DND-41 (cell line): ENCODE results near the gene PAPLN.

Source experiments
- ATAC-seq: fragments of 200-7000 bp; cut with Tn5 transposase; 3 replicates; pipeline ENCODE4 v1.9.1; 2021; ENCODE audit warnings: low read depth; ENCODE audit not compliant: insufficient read depth
- DNase-seq: peaks from one replicate; pipeline ENCODE4 v3.0.0-alpha.2; 2020
- H2AFZ ChIP-seq: 2 replicates; pipeline ENCODE4 v1.6.0; 2012; ENCODE audit warnings: low read depth, low read length
- H3K27ac ChIP-seq: 2 replicates; pipeline ENCODE4 v1.5.1; 2012; ENCODE audit warnings: low read length, inconsistent platforms
- H3K27me3 ChIP-seq: fragments of 200-600 bp; sonication (generic); 2 replicates; pipeline ENCODE4 v1.6.0; 2012; ENCODE audit warnings: low read length, mild to moderate bottlenecking, inconsistent platforms; ENCODE audit not compliant: insufficient read depth, poor library complexity
- H3K36me3 ChIP-seq: 2 replicates; pipeline ENCODE4 v1.5.1; 2012; ENCODE audit warnings: low read length, inconsistent platforms; ENCODE audit not compliant: insufficient read depth
- H3K4me1 ChIP-seq: 2 replicates; pipeline ENCODE4 v1.5.1; 2012; ENCODE audit warnings: mild to moderate bottlenecking, low read length; ENCODE audit not compliant: insufficient read depth
- H3K4me2 ChIP-seq: 2 replicates; pipeline ENCODE4 v1.6.0; 2012; ENCODE audit warnings: mild to moderate bottlenecking, moderate library complexity, low read length, inconsistent platforms; ENCODE audit not compliant: insufficient read depth
- H3K4me3 ChIP-seq, 2 experiments: fragments of 200-600 bp in 1 of 2; shearing (Covaris generic) in 1 of 2; 2 replicates each; pipeline ENCODE4 v1.5.1; 2012 to 2016; ENCODE audit warnings: inconsistent platforms in 2 of 2, low read length in 2 of 2, mild to moderate bottlenecking in 2 of 2, low read depth in 1 of 2, moderate library complexity in 1 of 2
- H3K79me2 ChIP-seq: 2 replicates; pipeline ENCODE4 v1.6.0; 2012; ENCODE audit warnings: low read length, inconsistent platforms; ENCODE audit not compliant: insufficient read depth
- H3K9ac ChIP-seq: 2 replicates; pipeline ENCODE4 v1.6.0; 2012; ENCODE audit warnings: low read depth, mild to moderate bottlenecking, inconsistent platforms, low read length, moderate library complexity
- H3K9me3 ChIP-seq: 2 replicates; pipeline ENCODE4 v1.5.1; 2012; ENCODE audit warnings: low read length, moderate library complexity, mild to moderate bottlenecking, inconsistent platforms; ENCODE audit not compliant: insufficient read depth, severe bottlenecking
- H4K20me1 ChIP-seq: 2 replicates; pipeline ENCODE4 v1.6.0; 2012; ENCODE audit warnings: low read length; ENCODE audit not compliant: insufficient read depth
- EZH2 ChIP-seq: IDR thresholded peaks from 3 replicates; pipeline ENCODE4 v1.6.1; 2012; ENCODE audit warnings: borderline replicate concordance, low read depth, mild to moderate bottlenecking, moderate library complexity, low read length, inconsistent platforms; ENCODE audit not compliant: severe bottlenecking
- TF ChIP-seq, protein P1 (sequence below): IDR thresholded peaks from 2 replicates; pipeline ENCODE4 v1.5.1; 2012; ENCODE audit warnings: borderline replicate concordance, low read length, moderate library complexity, mild to moderate bottlenecking; ENCODE audit not compliant: poor library complexity, severe bottlenecking; ENCODE audit errors: extremely low read depth

Gene PAPLN

DNA sequence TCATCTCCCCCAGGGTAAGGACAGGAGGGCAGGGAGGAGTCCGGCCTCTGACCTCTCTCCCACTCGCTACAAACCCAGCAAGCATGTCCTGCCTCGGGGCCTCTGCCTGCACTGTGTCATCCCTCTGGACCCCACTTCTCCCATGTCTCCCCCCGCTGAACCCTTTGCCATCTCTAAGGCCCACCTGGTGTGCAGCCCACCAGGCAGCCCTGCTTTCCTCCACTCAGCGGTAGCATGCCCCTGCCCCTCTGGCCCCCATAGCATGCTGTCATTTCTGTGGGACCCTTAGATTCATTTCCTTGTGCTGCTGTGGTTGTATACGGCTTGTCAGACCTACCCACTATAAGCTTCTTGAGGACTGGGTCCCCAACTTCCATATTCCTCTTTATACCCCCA is 17.7 kb downstream of the PAPLN start:
- DNase-seq (no peak), ATAC-seq (no peak)
- no peaks in the 10 kb centered on the region for H3K9me3 ChIP-seq
- H3K4me3 ChIP-seq, result no peak overlapping the region
- no peaks in the 10 kb centered on the region; the same call in 1 of the 2 replicates for H4K20me1 ChIP-seq
- TF ChIP-seq, protein P1, sequence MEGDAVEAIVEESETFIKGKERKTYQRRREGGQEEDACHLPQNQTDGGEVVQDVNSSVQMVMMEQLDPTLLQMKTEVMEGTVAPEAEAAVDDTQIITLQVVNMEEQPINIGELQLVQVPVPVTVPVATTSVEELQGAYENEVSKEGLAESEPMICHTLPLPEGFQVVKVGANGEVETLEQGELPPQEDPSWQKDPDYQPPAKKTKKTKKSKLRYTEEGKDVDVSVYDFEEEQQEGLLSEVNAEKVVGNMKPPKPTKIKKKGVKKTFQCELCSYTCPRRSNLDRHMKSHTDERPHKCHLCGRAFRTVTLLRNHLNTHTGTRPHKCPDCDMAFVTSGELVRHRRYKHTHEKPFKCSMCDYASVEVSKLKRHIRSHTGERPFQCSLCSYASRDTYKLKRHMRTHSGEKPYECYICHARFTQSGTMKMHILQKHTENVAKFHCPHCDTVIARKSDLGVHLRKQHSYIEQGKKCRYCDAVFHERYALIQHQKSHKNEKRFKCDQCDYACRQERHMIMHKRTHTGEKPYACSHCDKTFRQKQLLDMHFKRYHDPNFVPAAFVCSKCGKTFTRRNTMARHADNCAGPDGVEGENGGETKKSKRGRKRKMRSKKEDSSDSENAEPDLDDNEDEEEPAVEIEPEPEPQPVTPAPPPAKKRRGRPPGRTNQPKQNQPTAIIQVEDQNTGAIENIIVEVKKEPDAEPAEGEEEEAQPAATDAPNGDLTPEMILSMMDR, result no peak
- no peak overlapping the region for H3K9ac ChIP-seq
- H2AFZ ChIP-seq, result no peak overlapping the region
- no peak overlapping the region for H3K4me2 ChIP-seq
- no peaks in the 10 kb centered on the region for H3K4me1 ChIP-seq
- no peak overlapping the region for H3K27ac ChIP-seq
- H3K79me2 ChIP-seq, result no peaks in the 10 kb centered on the region
- H3K27me3 ChIP-seq, result no peaks in the 10 kb centered on the region
- no peaks in the 10 kb centered on the region for H3K36me3 ChIP-seq

GRCh38 chr14:73255693-73256225 is 18.5 kb downstream of the PAPLN start:
- no peaks in the 10 kb centered on the region for H3K36me3 ChIP-seq
- H3K4me3 ChIP-seq, result no peak overlapping the region
- ATAC-seq (no peak), DNase-seq (no peak)
- H3K9me3 ChIP-seq, result no peaks in the 10 kb centered on the region
- no peak overlapping the region for H3K9ac ChIP-seq
- H3K4me1 ChIP-seq, result no peaks in the 10 kb centered on the region
- no peak overlapping the region for H3K4me2 ChIP-seq
- no peaks in the 10 kb centered on the region for H3K27me3 ChIP-seq
- H3K79me2 ChIP-seq, result no peaks in the 10 kb centered on the region
- no peak overlapping the region for H3K27ac ChIP-seq
- H4K20me1 ChIP-seq, result no peaks in the 10 kb centered on the region; the same call in 1 of the 2 replicates
- H2AFZ ChIP-seq, result no peak overlapping the region
- no peak for TF ChIP-seq EZH2
- TF ChIP-seq, protein P1, result no peak

DNA sequence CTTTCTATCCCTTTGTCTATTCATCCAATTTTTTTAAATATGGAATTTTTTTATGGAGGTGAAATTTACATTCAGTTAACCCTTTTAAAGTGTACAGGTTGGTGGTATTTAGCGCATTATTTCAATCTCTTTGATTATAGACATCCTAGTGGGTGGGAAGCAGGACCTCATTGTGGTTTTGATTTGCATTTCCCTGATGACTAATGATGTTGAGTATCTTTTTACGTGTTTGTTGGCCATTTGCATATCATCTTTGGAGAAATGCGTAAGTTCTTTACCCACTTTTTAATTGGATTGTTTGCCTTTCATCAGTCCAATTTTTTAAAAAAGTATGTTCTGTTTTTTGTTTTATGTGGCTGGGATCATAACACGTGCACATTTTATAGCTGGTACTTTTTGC is 20.8 kb downstream of the PAPLN start:
- H3K27ac ChIP-seq, result no peak overlapping the region
- no peak overlapping the region for H2AFZ ChIP-seq
- no peaks in the 10 kb centered on the region for H3K79me2 ChIP-seq
- ATAC-seq (no peak), DNase-seq (no peak)
- H3K27me3 ChIP-seq, result no peaks in the 10 kb centered on the region
- no peak overlapping the region for H3K9ac ChIP-seq
- no peaks in the 10 kb centered on the region for H3K4me1 ChIP-seq
- no peaks in the 10 kb centered on the region; the same call in 1 of the 2 replicates for H4K20me1 ChIP-seq
- H3K9me3 ChIP-seq, result no peaks in the 10 kb centered on the region
- H3K4me3 ChIP-seq, result no peak overlapping the region
- no peak overlapping the region for H3K4me2 ChIP-seq
- TF ChIP-seq EZH2, result no peak
- TF ChIP-seq, protein P1, result no peak
- H3K36me3 ChIP-seq, result no peaks in the 10 kb centered on the region
